Left lung (tissue), 10 donors: ENCODE measurements around the gene NEUROG3. TPM values are rescaled to one million over a fixed set of nuclear protein-coding genes. Genes with fewer than 3 reads are reported as not detected.

Source experiments
- ATAC-seq: fragments of 200-7000 bp; cut with Tn5 transposase; one replicate; pipeline ENCODE4 v1.9.1; 2020; ENCODE audit warnings: moderate library complexity
- DNase-seq, 4 donors: peaks; one replicate each; pipeline ENCODE4 v3.0.0-alpha.2; 2013 to 2020
- H3K27ac ChIP-seq, 2 donors: fragments of 200-600 bp; sonication (generic) in 1 of 2; one replicate each; pipeline versions ENCODE4 v1.5.0 to v1.8.0; 2020 to 2021
- H3K27me3 ChIP-seq, 2 donors: fragments of 200-600 bp; sonication (generic) in 1 of 2; one replicate each; pipeline versions ENCODE4 v1.5.0 to v1.8.0; 2020 to 2021
- H3K36me3 ChIP-seq, 2 donors: fragments of 200-600 bp; sonication (generic) in 1 of 2; one replicate each; pipeline versions ENCODE4 v1.5.0 to v1.8.0; 2020 to 2021
- H3K4me1 ChIP-seq, 2 donors: fragments of 200-600 bp; one replicate each; pipeline ENCODE4 v1.8.0; 2021
- H3K4me3 ChIP-seq, 2 donors: fragments of 200-600 bp; sonication (generic) in 1 of 2; one replicate each; pipeline versions ENCODE4 v1.5.0 to v1.8.0; 2020 to 2021; ENCODE audit warnings: mild to moderate bottlenecking in 1 of 2
- H3K9me3 ChIP-seq, 2 donors: fragments of 200-600 bp; sonication (generic) in 1 of 2; one replicate each; pipeline versions ENCODE4 v1.5.0 to v1.8.0; 2020 to 2021
- CTCF ChIP-seq, 2 donors: fragments of 200-600 bp; sonication (generic) in 1 of 2; IDR thresholded peaks; one replicate each; pipeline versions ENCODE4 v1.5.0 to v1.8.0; 2021; ENCODE audit warnings: antibody characterized with exemption in 2 of 2
- intact Hi-C, 2 donors: fragments of 100-400 bp; cut with DNase I; formaldehyde crosslinking; loops; one replicate each; pipeline versions ENCODE4 v1.11.2 to v1.14.2; 2022
- polyA plus RNA-seq, 6 donors: library from polyadenylated mRNA; unstranded; fragments of 120-200 nt; gene quantifications; one replicate each; pipeline ENCODE4 v1.2.1, GENCODE V29; 2013; ENCODE audit not compliant: insufficient read length in 6 of 6
- total RNA-seq, 2 donors: library from RNA; stranded (reverse); fragmentation: NEBNext Ultra II Directional; extraction: Animal tissue kit (Norgen Biotek cat#: 25700); gene quantifications; one replicate each; pipeline ENCODE4 v1.2.1, GENCODE V29; 2021
- donor health status: DM: no; HTN: yes; CAD: no.
- donor health status: DM: no; HTN: no; CAD: no.

Gene NEUROG3
- total and polyA plus RNA-seq, 8 donors: 0.16 to 0.17 TPM; not detected in 6

- TF ChIP-seq CTCF (IDR thresholded peaks at IDR 0.05): no peak
- ATAC-seq (no peak), DNase-seq (no peak)
- Histone ChIP-seq H3K4me1 (peaks cover 3 to 14% of the 10 kb centered on the region in 2 donors), H3K27me3 (peaks cover 68 to 100% of the 10 kb centered on the region in 2 donors), H3K4me3 (no peak overlapping the region), H3K36me3 (no peaks in the 10 kb centered on the region), H3K9me3 (no peaks in the 10 kb centered on the region), H3K27ac (no peak overlapping the region)
- intact Hi-C loops: no loop called here
These were observed 4.5 kb downstream of the NEUROG3 start for GRCh38 chr10:69568472-69569395.

- no peaks in the 10 kb centered on the region for H3K9me3 ChIP-seq
- no peak overlapping the region for H3K4me3 ChIP-seq
- DNase-seq (peak in 2 of 4 donors; percentile 53 to 68), ATAC-seq (peak; percentile 81)
- intact Hi-C loops: no loop called here
- H3K36me3 ChIP-seq: no peaks in the 10 kb centered on the region
- peaks cover 60 to 94% of the 10 kb centered on the region in 2 donors for H3K27me3 ChIP-seq
- TF ChIP-seq CTCF (IDR thresholded peaks at IDR 0.05): no peak
- H3K4me1 ChIP-seq: peaks cover 3 to 10% of the 10 kb centered on the region in 2 donors
- H3K27ac ChIP-seq: no peak overlapping the region
These were observed 5.3 kb downstream of the NEUROG3 start for GRCh38 chr10:69567920-69568319.

GRCh38 chr10:69562731-69563254 is 10.4 kb downstream of the NEUROG3 start:
- Histone ChIP-seq H3K9me3 (no peaks in the 10 kb centered on the region), H3K36me3 (no peaks in the 10 kb centered on the region), H3K4me3 (no peak overlapping the region), H3K4me1 (no peaks in the 10 kb centered on the region), H3K27ac (no peak overlapping the region), H3K27me3 (peaks cover 9 to 53% of the 10 kb centered on the region in 2 donors)
- ATAC-seq: no peak
- TF ChIP-seq CTCF (IDR thresholded peaks at IDR 0.05): no peak
- no peak for DNase-seq
- intact Hi-C loops: no loop called here

GRCh38 chr10:69559525-69559924 is 13.7 kb downstream of the NEUROG3 start:
- Histone ChIP-seq H3K27me3 (peaks cover 0 to 35% of the 10 kb centered on the region in 2 donors), H3K36me3 (no peaks in the 10 kb centered on the region), H3K27ac (no peak overlapping the region), H3K4me3 (no peak overlapping the region), H3K4me1 (no peaks in the 10 kb centered on the region), H3K9me3 (no peaks in the 10 kb centered on the region)
- no peak for ATAC-seq
- no peak for TF ChIP-seq CTCF (IDR thresholded peaks at IDR 0.05)
- intact Hi-C loops: no loop called here
- no peak for DNase-seq

GRCh38 chr10:69558559-69558958 is 14.7 kb downstream of the NEUROG3 start:
- Histone ChIP-seq H3K4me1 (no peaks in the 10 kb centered on the region), H3K36me3 (no peaks in the 10 kb centered on the region), H3K27me3 (peaks cover 0 to 29% of the 10 kb centered on the region in 2 donors), H3K27ac (no peak overlapping the region), H3K4me3 (no peak overlapping the region), H3K9me3 (no peaks in the 10 kb centered on the region)
- DNase-seq: no peak
- no peak for TF ChIP-seq CTCF (IDR thresholded peaks at IDR 0.05)
- ATAC-seq: no peak
- intact Hi-C loops: no loop called here
